GM21619 (cell line): Measurements from ENCODE around the gene KSR2.
"Not testable (repeated sequence)": the region's sequence is repeated elsewhere in the genome, so short reads cannot be mapped to it uniquely, and the experiment has no call there.

Experiments
- ATAC-seq: cut with Tn5 transposase; IDR thresholded peaks from one replicate; pipeline ENCODE4 v1.9.1; 2021; ENCODE audit not compliant: unreplicated experiment

Gene KSR2

GRCh38 chr12:117646520-117646919 lies 322.3 kb downstream of the KSR2 start:
- ATAC-seq: no peak

- ATAC-seq: no peak
These were observed 323.3 kb downstream of the KSR2 start for GRCh38 chr12:117645473-117645872.

GRCh38 chr12:117643971-117644370 lies 324.8 kb downstream of the KSR2 start:
- ATAC-seq: no peak

GRCh38 chr12:117641885-117642284 lies 326.9 kb downstream of the KSR2 start:
- no peak for ATAC-seq

- no peak for ATAC-seq
These were observed 328.3 kb downstream of the KSR2 start for GRCh38 chr12:117640511-117640910.

GRCh38 chr12:117629454-117629853 lies 339.3 kb downstream of the KSR2 start:
- ATAC-seq: no peak

- ATAC-seq: not testable (repeated sequence)
These were observed 340.1 kb downstream of the KSR2 start for GRCh38 chr12:117628711-117629110.

- ATAC-seq: no peak
These were observed 346.0 kb downstream of the KSR2 start for GRCh38 chr12:117622741-117623140.

- no peak for ATAC-seq
These were observed 346.7 kb downstream of the KSR2 start for GRCh38 chr12:117622087-117622486.

GRCh38 chr12:117607778-117608177 lies 361.0 kb downstream of the KSR2 start:
- ATAC-seq: no peak

- ATAC-seq: no peak
These were observed 361.8 kb downstream of the KSR2 start for GRCh38 chr12:117606945-117607344.

- ATAC-seq: no peak
These were observed 362.8 kb downstream of the KSR2 start for GRCh38 chr12:117606024-117606423.

GRCh38 chr12:117603316-117604113 lies 365.3 kb downstream of the KSR2 start:
- ATAC-seq: no peak

- ATAC-seq: no peak
These were observed 368.9 kb downstream of the KSR2 start for GRCh38 chr12:117599849-117600248.

GRCh38 chr12:117596968-117597367 lies 371.8 kb downstream of the KSR2 start:
- no peak for ATAC-seq

GRCh38 chr12:117595751-117596150 lies 373.0 kb downstream of the KSR2 start:
- no peak for ATAC-seq

GRCh38 chr12:117594481-117594880 lies 374.3 kb downstream of the KSR2 start:
- ATAC-seq: no peak

GRCh38 chr12:117593815-117594400 lies 374.9 kb downstream of the KSR2 start:
- ATAC-seq: no peak

- ATAC-seq: no peak
These were observed 376.0 kb downstream of the KSR2 start for GRCh38 chr12:117592588-117593305.

- ATAC-seq: no peak
These were observed 377.8 kb downstream of the KSR2 start for GRCh38 chr12:117590999-117591398.

- no peak for ATAC-seq
These were observed 378.4 kb downstream of the KSR2 start for GRCh38 chr12:117590386-117590785.

GRCh38 chr12:117589021-117589420 lies 379.8 kb downstream of the KSR2 start:
- ATAC-seq: no peak
